Testis (tissue), 3 donors: ENCODE measurements around the gene ARRDC1. TPM values are rescaled to one million over a fixed set of nuclear protein-coding genes. Genes with fewer than 3 reads are reported as not detected.

Experiments
- DNase-seq: peaks from one replicate; pipeline ENCODE4 v3.0.0-alpha.2; 2019
- H3K27ac ChIP-seq, 2 donors: fragments of 200-600 bp; sonication (generic); one replicate each; pipeline ENCODE4 v1.5.1; 2019
- H3K27me3 ChIP-seq: fragments of 200-600 bp; sonication (generic); one replicate; pipeline ENCODE4 v1.5.1; 2019
- H3K36me3 ChIP-seq: fragments of 200-600 bp; sonication (generic); one replicate; pipeline ENCODE4 v1.5.1; 2017; ENCODE audit warnings: low read depth; ENCODE audit errors: missing control alignments
- H3K4me1 ChIP-seq: fragments of 200-600 bp; sonication (generic); one replicate; pipeline ENCODE4 v1.5.1; 2019
- H3K4me3 ChIP-seq, 2 donors: fragments of 200-600 bp; sonication (generic); one replicate each; pipeline ENCODE4 v1.5.1; 2017 to 2019
- H3K9me3 ChIP-seq: fragments of 200-600 bp; sonication (generic); one replicate; pipeline ENCODE4 v1.5.1; 2017
- POLR2A ChIP-seq: fragments of 450-650 bp; IDR thresholded peaks from one replicate; pipeline ENCODE4 v1.6.1; 2017; ENCODE audit warnings: antibody characterized with exemption, mild to moderate bottlenecking, moderate library complexity
- WGBS, 2 donors: methylation state at CpG; one replicate each; pipeline ENCODE4 v1.1.5; 2018; 5-methylcytosine and 5-hydroxymethylcytosine counted together
- intact Hi-C: fragments of 100-400 bp; cut with DNase I; formaldehyde crosslinking; loops from one replicate; pipeline ENCODE4 v1.15.1; 2023; ENCODE audit warnings: low total_unique reads
- polyA plus RNA-seq: library from polyadenylated mRNA; stranded (reverse); fragments of 350-450 nt; fragmentation: Illumina TruSeq; extraction: RNeasy Lipid Tissue Mini Kit (QIAGEN cat#74804); gene quantifications from one replicate; pipeline ENCODE4 v1.2.3, GENCODE V29; 2014; ENCODE audit warnings: low read depth, low replicate concordance; ENCODE audit not compliant: insufficient read depth
- total RNA-seq, 2 donors: library from RNA; depleted of rRNA; stranded (reverse); fragments of >200 nt; gene quantifications; one replicate each; pipeline ENCODE4 v1.2.3, GENCODE V29; 2016
- TF ChIP-seq, protein P1 (sequence below), 3 experiments: fragments of 450-650 bp in 2 of 3; fragments of 200-600 bp in 1 of 3; sonication (generic) in 1 of 3; IDR thresholded peaks; one replicate each; pipeline ENCODE4 v1.5.1; 2016 to 2019; ENCODE audit warnings: antibody characterized with exemption in 3 of 3, mild to moderate bottlenecking in 2 of 3, moderate library complexity in 1 of 3

ARRDC1 gene
- total and polyA plus RNA-seq, 3 donors from 2014 or later, result 36.8 to 47.6 (median 38.2) TPM

DNA sequence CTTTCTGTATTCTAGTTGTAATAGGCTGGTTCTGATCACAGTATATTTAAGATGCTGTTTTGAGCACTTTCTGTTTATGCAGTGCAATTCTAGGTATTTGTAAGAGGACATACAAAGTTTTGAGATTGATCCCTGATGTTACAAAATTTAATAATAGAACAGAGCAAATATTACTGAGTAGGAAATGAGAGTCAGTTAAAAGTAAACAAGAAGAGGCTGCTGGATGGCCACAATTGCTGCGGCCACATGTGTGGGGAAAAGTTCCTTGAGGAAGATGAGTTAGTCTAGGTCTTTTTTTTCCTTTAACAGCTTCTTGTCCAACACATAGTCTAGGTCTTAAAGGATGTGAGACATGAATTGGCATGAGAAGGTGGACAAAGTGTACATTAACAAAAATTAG, 24.6 kb downstream of the ARRDC1 start:
- Histone ChIP-seq H3K27ac (no peak overlapping the region), H3K4me1 (peaks cover 19% of the 10 kb centered on the region)
- 43 to 58% methylated on average over 1 of the region's 1 CpG for WGBS, 2 donors

DNA sequence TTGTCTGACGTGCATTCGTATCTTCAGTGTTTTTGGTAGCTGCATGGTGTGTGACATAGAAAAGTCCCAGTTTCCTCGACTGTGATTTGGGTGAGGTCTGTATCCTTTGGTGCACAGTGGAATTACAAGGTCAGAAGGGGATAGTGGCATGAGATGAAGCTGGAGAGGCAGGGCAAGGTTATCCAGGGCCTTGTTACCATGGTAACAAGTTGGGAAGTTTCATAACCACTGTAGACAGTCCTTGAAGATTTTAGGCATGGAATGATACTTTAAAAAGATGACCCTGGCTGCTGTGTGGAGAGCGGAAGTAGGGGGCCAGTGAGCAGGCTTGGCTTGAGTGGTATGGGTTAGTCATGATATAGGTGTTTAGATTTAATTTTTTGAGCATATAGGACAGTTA, 25.2 kb downstream of the ARRDC1 start:
- no peaks in the 10 kb centered on the region for H3K27me3 ChIP-seq
- H3K27ac ChIP-seq, result peak overlapping the region in 1 of 2 donors; percentile 39
- DNase-seq, result no peak
- intact Hi-C loops, result no loop called here
- H3K9me3 ChIP-seq, result no peaks in the 10 kb centered on the region
- H3K4me1 ChIP-seq, result peaks cover 19% of the 10 kb centered on the region
- H3K4me3 ChIP-seq, result no peak overlapping the region
- H3K36me3 ChIP-seq, result no peaks in the 10 kb centered on the region
- 27 to 29% methylated on average over 4 of the region's 4 CpGs for WGBS, 2 donors
- TF ChIP-seq, protein P1, sequence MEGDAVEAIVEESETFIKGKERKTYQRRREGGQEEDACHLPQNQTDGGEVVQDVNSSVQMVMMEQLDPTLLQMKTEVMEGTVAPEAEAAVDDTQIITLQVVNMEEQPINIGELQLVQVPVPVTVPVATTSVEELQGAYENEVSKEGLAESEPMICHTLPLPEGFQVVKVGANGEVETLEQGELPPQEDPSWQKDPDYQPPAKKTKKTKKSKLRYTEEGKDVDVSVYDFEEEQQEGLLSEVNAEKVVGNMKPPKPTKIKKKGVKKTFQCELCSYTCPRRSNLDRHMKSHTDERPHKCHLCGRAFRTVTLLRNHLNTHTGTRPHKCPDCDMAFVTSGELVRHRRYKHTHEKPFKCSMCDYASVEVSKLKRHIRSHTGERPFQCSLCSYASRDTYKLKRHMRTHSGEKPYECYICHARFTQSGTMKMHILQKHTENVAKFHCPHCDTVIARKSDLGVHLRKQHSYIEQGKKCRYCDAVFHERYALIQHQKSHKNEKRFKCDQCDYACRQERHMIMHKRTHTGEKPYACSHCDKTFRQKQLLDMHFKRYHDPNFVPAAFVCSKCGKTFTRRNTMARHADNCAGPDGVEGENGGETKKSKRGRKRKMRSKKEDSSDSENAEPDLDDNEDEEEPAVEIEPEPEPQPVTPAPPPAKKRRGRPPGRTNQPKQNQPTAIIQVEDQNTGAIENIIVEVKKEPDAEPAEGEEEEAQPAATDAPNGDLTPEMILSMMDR (IDR thresholded peaks at IDR 0.05), result no peak
- no peak for TF ChIP-seq POLR2A

More for the DNA sequence above, 24.6 kb downstream of the ARRDC1 start:
- DNase-seq, result no peak
- intact Hi-C loops, result no loop called here
- Histone ChIP-seq H3K4me3 (no peak overlapping the region), H3K27me3 (no peaks in the 10 kb centered on the region), H3K9me3 (no peaks in the 10 kb centered on the region), H3K36me3 (no peaks in the 10 kb centered on the region)
- TF ChIP-seq, protein P1 (IDR thresholded peaks at IDR 0.05), result no peak
- no peak for TF ChIP-seq POLR2A

DNA sequence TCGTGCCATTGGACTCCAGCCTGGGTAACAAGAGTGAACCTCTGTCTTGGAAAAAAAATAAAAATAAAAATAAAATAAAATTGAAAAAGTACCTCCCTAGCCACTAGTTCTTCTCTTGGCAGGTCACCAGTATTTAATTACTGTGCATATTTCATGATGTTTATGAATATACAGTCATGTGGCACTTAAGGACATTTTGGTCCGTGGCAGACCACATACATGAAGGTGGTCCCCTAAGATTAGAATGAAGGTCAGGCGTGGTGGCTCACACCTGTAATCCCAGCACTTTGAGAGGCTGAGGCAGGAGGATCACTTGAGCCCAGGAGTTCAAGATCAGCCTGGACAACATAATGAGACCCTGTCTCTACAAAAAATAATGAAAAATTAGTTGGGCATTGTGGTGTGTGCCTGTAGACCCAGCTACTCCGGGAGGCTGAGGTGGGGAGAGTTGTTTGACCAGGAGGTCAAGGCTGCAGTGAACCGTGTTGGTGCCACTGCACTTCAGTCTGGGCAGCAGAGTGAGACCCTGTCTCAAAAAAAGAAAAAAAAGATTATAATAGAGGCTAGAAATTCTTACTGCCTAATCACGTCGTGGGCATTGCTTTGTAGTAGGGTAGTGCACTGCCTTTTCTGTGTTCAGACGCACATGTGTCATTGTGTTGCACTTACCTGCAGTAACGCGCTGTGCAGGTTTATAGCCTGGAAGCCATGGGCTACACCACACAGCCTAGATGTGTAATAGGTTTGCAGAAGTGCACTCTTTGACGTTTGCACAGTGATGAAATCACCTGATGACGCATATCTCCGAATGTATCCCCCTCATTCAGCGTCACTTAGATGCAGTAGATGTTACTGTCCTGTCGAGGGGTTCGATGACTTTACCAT, 26.1 kb downstream of the ARRDC1 start:
- no peak overlapping the region for H3K27ac ChIP-seq
- peaks cover 19% of the 10 kb centered on the region for H3K4me1 ChIP-seq
- no peak for TF ChIP-seq POLR2A
- TF ChIP-seq, protein P1 (IDR thresholded peaks at IDR 0.05), result no peak
- H3K4me3 ChIP-seq, result no peak overlapping the region
- 81% methylated on average over 16 of the region's 16 CpGs for WGBS, 2 donors
- H3K9me3 ChIP-seq, result no peaks in the 10 kb centered on the region
- no peaks in the 10 kb centered on the region for H3K27me3 ChIP-seq
- H3K36me3 ChIP-seq, result no peaks in the 10 kb centered on the region
- no peak for DNase-seq
- intact Hi-C loops, result no loop called here

DNA sequence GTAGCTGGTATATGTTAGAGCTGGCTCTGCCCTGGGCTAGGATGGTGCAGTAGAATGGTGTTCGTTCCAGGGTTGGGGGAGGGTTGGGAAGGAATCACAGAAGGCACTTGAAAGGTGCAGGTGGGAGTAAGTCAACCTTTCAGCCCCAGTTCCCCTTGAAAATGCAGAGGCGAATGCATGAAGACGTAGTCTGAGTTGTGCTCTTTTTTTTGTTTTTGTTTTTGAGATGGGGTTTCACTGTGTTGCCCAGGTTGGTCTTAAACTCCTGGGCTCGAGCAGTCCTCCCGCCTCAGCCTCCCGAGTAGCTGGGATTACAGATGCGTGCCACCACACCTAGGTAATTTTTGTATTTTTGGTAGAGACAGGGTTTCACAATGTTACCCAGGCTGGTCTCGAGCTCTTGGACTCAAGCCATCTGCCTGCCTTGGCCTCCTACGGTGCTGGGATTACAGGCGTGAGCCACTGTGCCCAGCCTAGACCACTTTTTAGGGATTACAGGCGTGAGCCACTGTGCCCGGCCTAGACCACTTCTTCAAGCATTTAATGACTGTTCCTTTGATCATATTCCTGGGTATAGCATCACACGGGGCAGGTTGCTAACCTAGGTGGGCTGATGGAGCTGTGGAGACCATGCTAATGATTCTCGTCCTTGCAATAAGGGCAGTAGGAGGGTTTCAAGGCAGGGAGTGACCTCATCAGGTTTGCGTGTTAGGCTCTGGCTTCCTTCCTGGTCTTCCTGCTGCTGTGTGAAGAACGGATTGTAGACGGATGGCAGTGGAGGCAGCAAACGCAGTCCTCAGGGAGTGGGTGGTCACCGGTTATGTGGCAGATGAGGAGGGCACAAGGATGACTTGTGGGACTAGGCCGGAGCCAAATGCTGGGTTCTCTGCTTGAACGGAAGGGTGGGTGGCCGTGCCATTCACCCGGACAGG, 27.0 kb downstream of the ARRDC1 start:
- no peak overlapping the region for H3K27ac ChIP-seq
- H3K4me1 ChIP-seq, result peaks cover 19% of the 10 kb centered on the region
- intact Hi-C loops, result no loop called here
- H3K9me3 ChIP-seq, result no peaks in the 10 kb centered on the region
- no peaks in the 10 kb centered on the region for H3K27me3 ChIP-seq
- TF ChIP-seq POLR2A, result no peak
- TF ChIP-seq, protein P1 (IDR thresholded peaks at IDR 0.05), result no peak
- 66% methylated on average over 23 of the region's 23 CpGs for WGBS, 2 donors
- H3K4me3 ChIP-seq, result no peak overlapping the region
- no peaks in the 10 kb centered on the region for H3K36me3 ChIP-seq
- DNase-seq, result peak; percentile 36
